ENCODE results near the gene TMEM190.

Gene TMEM190

DNA sequence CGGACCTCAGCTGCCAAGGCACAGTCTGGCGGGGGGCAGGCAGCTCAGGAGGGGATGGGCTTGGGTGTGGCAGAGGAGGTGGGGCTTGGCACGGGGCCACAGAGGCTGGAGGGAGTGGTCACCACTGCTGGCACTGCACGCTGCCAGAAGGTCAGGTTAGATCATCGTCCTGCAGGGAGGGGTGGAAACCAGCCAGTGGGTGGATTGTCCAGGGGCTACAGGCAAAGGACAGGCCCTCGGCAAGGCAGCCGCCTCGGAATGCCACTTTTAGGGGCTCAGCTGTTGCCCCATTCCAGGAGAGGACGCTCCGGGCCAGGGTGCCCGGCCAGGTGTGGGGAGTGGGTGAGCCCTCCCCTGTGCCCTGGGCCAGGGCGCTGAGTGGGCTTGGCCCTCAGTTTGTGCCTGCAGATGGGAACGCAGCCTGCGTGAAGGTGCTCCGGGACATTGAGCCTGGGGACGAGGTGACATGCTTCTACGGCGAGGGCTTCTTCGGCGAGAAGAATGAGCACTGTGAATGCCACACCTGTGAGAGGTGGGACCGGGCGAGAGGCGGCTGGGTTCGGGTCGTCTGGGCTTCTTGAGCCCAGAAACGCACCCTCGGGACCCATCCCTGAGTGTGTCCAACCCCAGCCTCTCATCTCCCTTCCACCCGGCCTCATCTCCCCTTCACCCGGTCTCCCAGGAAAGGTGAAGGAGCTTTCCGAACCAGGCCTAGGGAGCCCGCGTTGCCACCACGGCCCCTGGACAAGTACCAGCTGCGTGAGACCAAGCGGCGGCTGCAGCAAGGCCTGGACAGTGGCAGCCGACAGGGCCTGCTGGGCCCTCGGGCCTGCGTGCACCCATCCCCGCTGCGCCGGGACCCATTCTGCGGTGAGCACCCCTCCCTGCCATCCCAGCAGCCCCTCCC lies 30.6 kb upstream of the TMEM190 start:
- FAIRE-seq: no peak
- DNase-seq (ENCODE audit: insufficient read length, low spot score): peak; percentile 97

DNA sequence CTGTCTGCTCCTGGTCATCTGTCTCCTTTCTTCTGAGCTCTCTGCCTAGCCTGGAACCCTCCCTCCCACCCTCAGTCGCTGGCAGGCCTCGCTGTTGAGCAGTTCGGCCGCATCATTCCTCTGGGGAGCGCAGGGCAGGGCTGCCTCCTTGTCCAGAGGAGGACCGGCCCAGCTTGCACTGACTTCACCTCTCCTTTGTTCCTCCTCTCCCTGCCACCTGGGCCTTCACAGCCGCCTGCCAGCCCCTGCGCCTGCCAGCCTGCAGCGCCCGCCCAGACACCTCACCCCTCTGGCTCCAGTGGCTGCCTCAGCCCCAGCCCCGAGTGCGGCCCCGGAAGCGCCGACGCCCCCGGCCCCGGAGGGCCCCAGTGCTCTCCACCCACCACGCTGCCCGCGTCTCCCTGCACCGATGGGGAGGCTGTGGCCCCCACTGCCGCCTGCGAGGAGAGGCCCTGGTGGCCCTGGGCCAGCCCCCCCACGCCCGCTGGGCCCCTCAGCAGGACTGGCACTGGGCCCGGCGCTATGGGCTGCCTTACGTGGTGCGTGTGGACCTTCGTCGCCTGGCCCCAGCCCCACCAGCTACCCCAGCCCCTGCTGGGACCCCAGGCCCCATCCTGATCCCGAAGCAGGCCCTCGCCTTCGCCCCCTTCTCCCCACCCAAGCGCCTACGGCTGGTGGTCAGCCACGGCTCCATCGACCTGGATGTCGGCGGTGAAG lies 29.7 kb upstream of the TMEM190 start:
- no peak for TF ChIP-seq POLR2A (IDR thresholded peaks at IDR 0.05; ENCODE audit: low read depth, low read length)
- DNase-seq (ENCODE audit: insufficient read length, low spot score) (no peak), FAIRE-seq (no peak)

More for the DNA sequence above, 30.6 kb upstream of the TMEM190 start:
- TF ChIP-seq POLR2A (IDR thresholded peaks at IDR 0.05; ENCODE audit: low read depth, low read length): no peak

DNA sequence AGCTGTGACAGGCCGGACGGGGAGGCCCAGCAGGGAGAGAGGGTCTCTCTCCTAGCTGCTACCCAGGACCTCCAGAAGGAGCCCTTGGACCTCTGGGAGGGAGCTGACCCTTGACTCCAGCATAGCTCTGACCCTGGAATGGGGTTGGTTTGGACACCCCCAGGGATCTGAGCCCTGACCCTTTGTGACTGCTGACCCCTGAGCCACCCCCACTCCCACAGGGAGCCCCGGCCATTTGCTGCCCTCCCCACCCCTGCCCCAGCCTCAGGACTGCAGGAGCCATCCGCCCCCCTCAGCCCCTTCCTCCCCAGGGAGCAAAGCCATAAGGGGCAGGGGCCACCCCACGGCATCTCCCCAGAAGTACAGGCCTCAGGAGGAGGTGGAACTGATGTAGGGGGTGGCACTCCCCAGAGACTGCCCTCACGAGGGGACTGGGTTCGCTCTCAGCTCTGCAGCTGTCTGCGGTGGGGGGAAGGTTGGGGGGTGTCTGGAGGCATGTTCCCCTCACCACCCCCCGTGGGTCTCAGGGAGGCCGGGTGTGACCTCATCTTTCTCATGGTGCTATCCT lies 29.1 kb upstream of the TMEM190 start:
- no peak for TF ChIP-seq POLR2A (IDR thresholded peaks at IDR 0.05; ENCODE audit: low read depth, low read length)
- DNase-seq (ENCODE audit: insufficient read length, low spot score) (no peak), FAIRE-seq (no peak)

DNA sequence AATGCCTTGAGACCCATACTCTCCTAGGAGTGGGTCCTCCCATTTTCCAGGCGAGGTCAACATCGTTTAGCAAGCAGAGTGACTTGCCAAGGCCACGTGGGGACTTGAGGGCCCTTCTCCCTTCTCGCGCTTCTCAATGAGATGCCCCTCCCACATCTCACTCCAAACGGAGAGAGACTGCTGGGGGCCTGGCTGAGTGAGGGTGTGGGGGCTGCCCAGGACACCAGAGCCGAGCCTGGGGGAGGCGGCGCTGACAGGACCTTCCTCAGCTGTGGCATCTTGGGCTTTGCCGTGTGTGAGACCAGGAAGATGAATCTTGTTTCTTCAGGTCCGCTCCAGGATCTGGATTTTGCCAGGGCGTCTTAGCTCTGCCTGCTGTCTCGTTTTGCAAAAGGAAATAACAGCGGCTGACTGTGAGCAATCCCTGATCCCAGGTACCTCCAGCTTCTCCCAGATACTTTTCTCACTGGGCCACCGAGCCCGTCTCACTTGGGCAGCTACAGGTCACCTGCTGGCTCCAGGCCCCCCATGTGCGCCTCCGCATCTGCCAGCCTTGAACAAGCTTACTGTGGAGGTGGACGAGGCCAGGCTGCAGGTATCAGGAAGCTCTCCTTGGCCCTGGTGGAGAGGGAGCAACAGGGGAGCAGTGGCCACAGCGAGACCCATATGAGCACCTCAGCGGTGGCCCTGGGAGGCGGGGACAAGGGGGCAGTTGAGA lies 28.1 kb upstream of the TMEM190 start:
- TF ChIP-seq POLR2A (IDR thresholded peaks at IDR 0.05; ENCODE audit: low read depth, low read length): no peak
- FAIRE-seq (no peak), DNase-seq (ENCODE audit: insufficient read length, low spot score) (no peak)

DNA sequence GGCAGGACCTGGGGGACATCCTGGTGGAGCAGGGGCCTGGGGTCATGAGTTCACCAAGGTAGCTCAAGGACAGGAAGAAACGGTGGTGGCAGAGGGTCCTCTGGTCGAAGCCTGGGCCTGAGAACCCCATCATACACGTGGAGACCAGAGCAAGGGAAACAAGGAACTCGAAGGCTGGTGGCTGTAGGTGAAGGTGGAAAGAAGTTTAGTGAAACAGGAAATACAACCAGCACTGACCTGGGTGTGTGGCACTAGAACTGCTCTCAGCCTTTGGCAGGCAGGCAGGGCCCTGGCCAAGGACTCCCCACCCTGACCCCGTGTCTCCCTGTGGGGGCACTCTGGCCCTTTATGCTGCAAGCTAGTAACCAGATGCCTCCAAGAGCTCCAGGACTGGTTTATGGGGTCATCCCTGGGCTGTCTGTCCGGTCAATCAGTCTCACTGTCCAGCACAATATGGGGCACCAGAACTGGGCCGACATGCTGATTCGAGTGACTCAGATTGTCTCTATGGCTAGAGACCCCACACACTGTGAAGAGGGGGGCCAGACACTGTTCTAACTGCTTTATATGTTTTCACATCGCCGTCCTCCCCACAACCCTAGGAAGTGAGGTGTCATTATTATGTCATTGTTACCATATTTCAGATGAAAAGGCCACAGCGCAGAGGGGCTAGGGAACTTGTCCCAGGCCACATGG lies 25.9 kb upstream of the TMEM190 start:
- no peak for TF ChIP-seq POLR2A (IDR thresholded peaks at IDR 0.05; ENCODE audit: low read depth, low read length)
- DNase-seq (ENCODE audit: insufficient read length, low spot score): no peak
- FAIRE-seq: no peak

DNA sequence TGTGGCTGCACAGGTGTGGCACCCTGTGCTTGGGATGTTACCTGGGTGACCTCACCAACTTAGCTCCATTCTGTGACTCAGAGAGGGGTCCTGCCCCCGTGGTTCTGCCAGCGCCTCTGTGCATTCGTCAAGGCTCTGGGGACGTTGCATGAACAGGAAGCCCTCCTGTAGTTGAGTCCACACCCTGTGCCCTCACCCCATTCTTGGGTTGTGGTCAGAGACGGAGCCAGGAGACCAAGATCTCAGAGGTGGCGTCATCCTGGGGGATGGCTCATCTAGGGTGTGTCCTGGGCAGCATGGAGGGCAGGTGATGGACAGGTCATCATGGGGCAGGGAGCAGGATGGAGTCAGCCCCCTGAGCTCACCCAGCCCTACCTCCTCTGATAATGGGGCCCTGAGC lies 24.6 kb upstream of the TMEM190 start:
- peak; percentile 97 for DNase-seq (ENCODE audit: insufficient read length, low spot score)
- FAIRE-seq: no peak

DNA sequence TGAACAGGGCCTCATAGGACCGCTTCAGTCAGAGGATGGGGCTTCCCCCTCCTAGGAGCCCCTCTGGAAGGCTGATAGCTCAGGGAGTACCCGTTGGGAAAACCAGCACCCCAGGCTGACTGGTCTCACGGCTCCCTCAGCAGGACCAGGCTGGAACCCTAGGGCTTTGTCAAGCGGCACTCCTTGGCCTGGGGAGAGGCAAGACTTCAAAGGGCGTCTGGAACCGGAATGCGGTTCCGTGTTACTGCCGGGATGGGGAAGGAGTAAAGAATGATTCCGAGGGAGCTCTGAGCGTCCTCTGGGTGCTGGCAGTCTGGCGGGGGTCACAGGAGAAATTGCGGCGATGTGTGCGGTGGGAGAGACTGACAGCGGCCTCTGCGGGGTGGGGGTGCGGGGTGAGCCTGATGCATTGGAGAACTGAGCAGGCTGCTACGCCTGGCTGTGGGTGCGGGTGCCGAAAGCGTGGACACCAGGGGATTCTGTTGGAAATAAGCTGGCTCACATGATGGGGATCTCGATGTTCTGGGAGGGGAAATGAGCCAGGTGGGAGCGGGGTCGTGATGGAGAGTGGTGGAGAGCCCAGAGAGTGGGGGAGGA lies 24.0 kb upstream of the TMEM190 start:
- DNase-seq (ENCODE audit: insufficient read length, low spot score) (no peak), FAIRE-seq (no peak)
- no peak for TF ChIP-seq POLR2A (IDR thresholded peaks at IDR 0.05; ENCODE audit: low read depth, low read length)

More for the DNA sequence above, 24.6 kb upstream of the TMEM190 start:
- TF ChIP-seq POLR2A (IDR thresholded peaks at IDR 0.05; ENCODE audit: low read depth, low read length): no peak

DNA sequence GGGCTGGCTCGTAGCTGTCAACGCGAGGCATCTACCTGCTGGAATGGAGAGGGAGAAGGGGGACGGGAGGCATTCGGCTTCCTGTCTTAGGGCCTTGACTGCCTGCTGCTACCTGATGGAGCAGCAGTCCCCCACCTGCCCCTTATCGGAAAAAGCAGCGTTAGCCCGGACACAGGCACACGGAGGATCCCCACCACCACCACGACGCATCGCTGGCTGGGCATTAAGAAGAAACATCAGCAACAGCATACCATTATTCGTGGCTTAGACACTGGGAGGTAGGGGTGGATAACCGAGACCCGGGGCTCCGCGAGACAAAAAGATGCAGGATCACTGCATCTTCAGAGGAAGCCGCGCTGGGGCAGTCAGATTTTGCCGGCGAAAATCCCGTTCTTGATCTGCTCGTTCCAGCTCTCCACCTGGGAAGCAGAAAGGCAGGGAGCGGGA lies 23.2 kb upstream of the TMEM190 start:
- DNase-seq (ENCODE audit: insufficient read length, low spot score): no peak
- no peak for TF ChIP-seq POLR2A (IDR thresholded peaks at IDR 0.05; ENCODE audit: low read depth, low read length)
- FAIRE-seq: no peak

DNA sequence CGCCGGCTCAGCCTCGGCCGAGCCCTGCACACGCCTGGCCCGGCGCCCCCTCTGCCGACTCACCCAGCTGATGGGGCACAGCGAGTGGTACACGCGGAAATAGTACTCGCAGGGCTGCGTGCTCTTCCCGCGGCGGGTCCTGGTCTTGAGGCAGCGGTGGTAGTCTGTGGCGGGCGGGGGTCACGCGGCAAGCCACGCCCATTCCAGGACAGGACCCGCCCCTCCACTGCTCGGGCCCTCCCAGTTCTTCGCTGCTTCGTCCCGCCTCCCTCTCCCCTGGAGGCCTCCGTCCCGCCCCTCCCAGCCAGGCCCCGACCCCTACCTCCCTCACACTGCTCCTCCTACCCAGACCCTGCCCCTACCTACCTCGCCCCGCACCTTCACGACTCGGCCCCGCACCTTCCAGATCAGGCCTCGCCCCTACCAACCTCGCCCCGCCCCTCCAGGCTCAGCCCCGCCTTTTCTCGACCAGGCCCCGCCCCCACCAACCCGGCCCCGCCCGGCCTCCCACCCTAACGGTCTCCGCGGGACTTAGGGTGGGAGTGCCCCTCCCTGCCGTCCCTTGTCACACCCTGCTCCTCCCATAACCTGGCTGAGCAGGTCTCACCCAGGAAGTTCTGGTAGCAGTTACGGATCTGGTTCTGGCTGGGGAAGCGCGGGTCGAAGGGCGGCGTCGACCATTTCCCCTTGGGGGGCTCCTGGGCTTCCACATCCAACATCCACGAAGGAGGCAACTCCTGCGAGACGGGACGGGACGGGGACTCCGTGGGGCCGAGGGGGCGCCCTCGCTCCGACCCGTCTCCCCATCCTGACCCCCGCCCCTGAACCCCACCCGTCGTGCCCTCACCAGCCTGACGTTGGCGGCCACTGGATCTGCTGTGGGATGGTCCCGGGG lies 22.6 kb upstream of the TMEM190 start:
- DNase-seq (ENCODE audit: insufficient read length, low spot score): peak; percentile 96

DNA sequence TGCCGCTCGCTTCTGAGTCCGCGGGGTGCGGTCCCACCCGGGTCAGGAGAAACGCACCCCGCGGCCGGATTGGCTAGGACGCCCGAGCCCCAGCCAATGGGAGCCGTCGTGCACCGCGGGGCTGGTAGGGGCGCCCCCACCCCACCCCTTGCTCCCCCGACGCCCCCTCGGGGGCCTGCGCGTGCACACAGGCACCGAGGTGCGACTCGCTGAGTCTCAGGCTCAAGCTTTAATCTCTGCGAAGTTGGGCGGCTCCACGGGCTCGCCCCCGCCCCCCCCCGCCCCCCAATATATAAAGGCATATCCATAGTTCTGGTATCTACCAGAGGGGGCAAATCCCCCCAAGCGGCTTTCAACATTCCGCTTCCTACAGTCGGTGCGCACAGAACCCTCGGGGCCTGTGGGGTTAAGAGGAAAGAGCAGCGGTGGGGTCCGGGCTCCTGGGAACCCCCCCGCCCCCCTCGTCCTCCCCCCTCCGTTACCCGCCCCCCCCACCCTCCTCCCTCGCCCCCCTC lies 21.9 kb upstream of the TMEM190 start, which contains the start of gene COX6B2:
COX6B2 (minus strand) TSS at position 22 of the 515 bp plus-strand sequence. CDS start 198 bp downstream, outside the sequence.
- no peak for TF ChIP-seq POLR2A (IDR thresholded peaks at IDR 0.05; ENCODE audit: low read depth, low read length)
- DNase-seq (ENCODE audit: insufficient read length, low spot score) (no peak), FAIRE-seq (no peak)

More for the DNA sequence above, 22.6 kb upstream of the TMEM190 start:
- FAIRE-seq: no peak
- TF ChIP-seq POLR2A (IDR thresholded peaks at IDR 0.05; ENCODE audit: low read depth, low read length): peak; percentile 49; the same call in 1 of the 2 replicates

DNA sequence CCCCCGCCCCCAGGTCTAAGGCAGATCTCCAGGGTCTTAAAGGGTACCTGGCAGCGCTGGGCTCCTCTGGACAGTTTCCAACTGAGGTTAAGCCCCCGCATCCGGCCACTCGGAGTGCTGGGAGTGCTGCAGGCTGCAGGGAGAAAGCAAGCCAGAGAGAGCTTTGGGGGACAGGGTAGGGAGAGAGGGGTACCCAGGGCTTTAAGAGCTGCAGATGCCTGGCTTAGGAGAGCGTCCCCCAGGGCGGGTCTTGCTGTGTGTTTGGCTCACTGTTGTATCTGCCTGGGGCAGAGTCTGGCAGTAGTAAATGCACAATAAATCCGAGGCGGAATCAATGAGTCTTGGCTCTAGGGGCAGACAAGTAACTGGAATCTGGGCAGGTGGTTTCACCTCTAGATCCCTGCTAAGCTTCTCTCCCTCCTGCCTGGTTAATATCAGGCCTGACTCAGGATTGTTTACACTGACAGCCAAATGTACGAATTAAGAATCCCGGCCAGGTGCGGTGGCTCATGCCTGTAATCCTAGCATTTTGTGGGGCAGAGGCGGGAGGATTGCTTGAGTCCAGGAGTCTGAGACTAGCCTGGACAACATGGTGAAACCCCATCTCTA lies 21.3 kb upstream of the TMEM190 start:
- FAIRE-seq (no peak), DNase-seq (ENCODE audit: insufficient read length, low spot score) (no peak)
- TF ChIP-seq POLR2A (IDR thresholded peaks at IDR 0.05; ENCODE audit: low read depth, low read length): no peak

All from H54 (cell line).